Measurements from ENCODE around the gene ACAN.

ACAN gene

GRCh38 chr15:88803241-88803919 lies at the start of gene ACAN:
Gene ACAN (plus strand): TSS chr15:88803436. CDS start chr15:88836207, 32,771 bp downstream.
- DNase-seq = no peak

GRCh38 chr15:88756521-88756920 lies 46.7 kb upstream of the ACAN start:
- no peak for DNase-seq

- no peak for DNase-seq
Observed at GRCh38 chr15:88756921-88757320, 46.3 kb upstream of the ACAN start.

GRCh38 chr15:88759872-88760271 lies 43.4 kb upstream of the ACAN start:
- DNase-seq = no peak

GRCh38 chr15:88764448-88764847 lies 38.8 kb upstream of the ACAN start:
- no peak for DNase-seq

GRCh38 chr15:88765212-88765611 lies 38.0 kb upstream of the ACAN start:
- no peak for DNase-seq

GRCh38 chr15:88769161-88769971 lies 33.9 kb upstream of the ACAN start:
- DNase-seq = no peak

GRCh38 chr15:88775776-88776175 lies 27.5 kb upstream of the ACAN start:
- DNase-seq = no peak

- DNase-seq = no peak
Observed at GRCh38 chr15:88776646-88777045, 26.6 kb upstream of the ACAN start.

GRCh38 chr15:88779944-88780343 lies 23.3 kb upstream of the ACAN start:
- DNase-seq = no peak

- DNase-seq = no peak
Observed at GRCh38 chr15:88782465-88782864, 20.8 kb upstream of the ACAN start.

GRCh38 chr15:88785217-88785616 lies 18.0 kb upstream of the ACAN start:
- no peak for DNase-seq

GRCh38 chr15:88788036-88788435 lies 15.2 kb upstream of the ACAN start:
- DNase-seq = no peak

GRCh38 chr15:88788816-88789215 lies 14.4 kb upstream of the ACAN start:
- no peak for DNase-seq

GRCh38 chr15:88790486-88790885 lies 12.8 kb upstream of the ACAN start:
- no peak for DNase-seq

GRCh38 chr15:88791637-88792036 lies 11.6 kb upstream of the ACAN start:
- no peak for DNase-seq

GRCh38 chr15:88792342-88793282 lies 10.6 kb upstream of the ACAN start:
- DNase-seq = no peak

GRCh38 chr15:88794001-88794400 lies 9.2 kb upstream of the ACAN start:
- DNase-seq = no peak

GRCh38 chr15:88797663-88798339 lies 5.4 kb upstream of the ACAN start:
- no peak for DNase-seq

- DNase-seq = no peak
Observed at GRCh38 chr15:88799341-88799740, 3.9 kb upstream of the ACAN start.

GRCh38 chr15:88800026-88800425 lies 3.2 kb upstream of the ACAN start:
- no peak for DNase-seq

- DNase-seq = no peak
Observed at GRCh38 chr15:88800738-88801137, 2.5 kb upstream of the ACAN start.

All from NCI-H446 treated with DMSO at 0.1 percent for 48 hours (cell line).